8988T (cell line): ENCODE data around the gene AGBL4.

ENCODE experiments used
- DNase-seq: peaks from one replicate; pipeline ENCODE4 v3.0.0; 2011

Gene AGBL4

GRCh38 chr1:48939828-48940227 lies 1083.9 kb downstream of the AGBL4 start:
- no peak for DNase-seq

- no peak for DNase-seq
Observed at GRCh38 chr1:48939042-48939441, 1084.7 kb downstream of the AGBL4 start.

- no peak for DNase-seq
Observed at GRCh38 chr1:48937732-48938131, 1086.0 kb downstream of the AGBL4 start.

GRCh38 chr1:48936436-48936835 lies 1087.3 kb downstream of the AGBL4 start:
- DNase-seq: no peak

- DNase-seq: no peak
Observed at GRCh38 chr1:48932366-48932765, 1091.4 kb downstream of the AGBL4 start.

- no peak for DNase-seq
Observed at GRCh38 chr1:48931506-48932192, 1092.1 kb downstream of the AGBL4 start.

- DNase-seq: no peak
Observed at GRCh38 chr1:48930011-48930410, 1093.7 kb downstream of the AGBL4 start.

GRCh38 chr1:48924099-48924498 lies 1099.7 kb downstream of the AGBL4 start:
- no peak for DNase-seq

GRCh38 chr1:48923116-48923515 lies 1100.6 kb downstream of the AGBL4 start:
- DNase-seq: no peak

GRCh38 chr1:48920851-48921250 lies 1102.9 kb downstream of the AGBL4 start:
- no peak for DNase-seq

GRCh38 chr1:48917901-48918603 lies 1105.7 kb downstream of the AGBL4 start:
- no peak for DNase-seq

- no peak for DNase-seq
Observed at GRCh38 chr1:48917070-48917454, 1106.7 kb downstream of the AGBL4 start.

- DNase-seq: no peak
Observed at GRCh38 chr1:48916130-48917069, 1107.4 kb downstream of the AGBL4 start.

GRCh38 chr1:48908606-48909005 lies 1115.1 kb downstream of the AGBL4 start:
- DNase-seq: no peak

- DNase-seq: no peak
Observed at GRCh38 chr1:48906729-48907128, 1117.0 kb downstream of the AGBL4 start.

GRCh38 chr1:48906164-48906563 lies 1117.6 kb downstream of the AGBL4 start:
- no peak for DNase-seq

GRCh38 chr1:48903291-48903690 lies 1120.5 kb downstream of the AGBL4 start:
- no peak for DNase-seq

- no peak for DNase-seq
Observed at GRCh38 chr1:48898894-48899293, 1124.9 kb downstream of the AGBL4 start.

- DNase-seq: no peak
Observed at GRCh38 chr1:48889615-48890014, 1134.1 kb downstream of the AGBL4 start.

- DNase-seq: no peak
Observed at GRCh38 chr1:48889082-48889481, 1134.7 kb downstream of the AGBL4 start.

- DNase-seq: no peak
Observed at GRCh38 chr1:48887796-48888195, 1136.0 kb downstream of the AGBL4 start.

GRCh38 chr1:48882020-48882419 lies 1141.7 kb downstream of the AGBL4 start:
- DNase-seq: no peak

- no peak for DNase-seq
Observed at GRCh38 chr1:48878191-48878940, 1145.4 kb downstream of the AGBL4 start.
